GM12874 (cell line): ENCODE measurements around the gene AEN.

Source experiments
- TF ChIP-seq, protein P1 (sequence below): IDR thresholded peaks from 2 replicates; pipeline ENCODE4 v1.5.1; 2011; ENCODE audit warnings: low read depth, mild to moderate bottlenecking, control low read depth, low read length, moderate library complexity; ENCODE audit not compliant: insufficient read depth

AEN gene

GRCh38 chr15:88620995-88621772 lies at the start of gene AEN:
TSS of gene AEN (plus strand) at chr15:88621340. CDS start at chr15:88626210, 4,870 bp downstream.
- TF ChIP-seq, protein P1, sequence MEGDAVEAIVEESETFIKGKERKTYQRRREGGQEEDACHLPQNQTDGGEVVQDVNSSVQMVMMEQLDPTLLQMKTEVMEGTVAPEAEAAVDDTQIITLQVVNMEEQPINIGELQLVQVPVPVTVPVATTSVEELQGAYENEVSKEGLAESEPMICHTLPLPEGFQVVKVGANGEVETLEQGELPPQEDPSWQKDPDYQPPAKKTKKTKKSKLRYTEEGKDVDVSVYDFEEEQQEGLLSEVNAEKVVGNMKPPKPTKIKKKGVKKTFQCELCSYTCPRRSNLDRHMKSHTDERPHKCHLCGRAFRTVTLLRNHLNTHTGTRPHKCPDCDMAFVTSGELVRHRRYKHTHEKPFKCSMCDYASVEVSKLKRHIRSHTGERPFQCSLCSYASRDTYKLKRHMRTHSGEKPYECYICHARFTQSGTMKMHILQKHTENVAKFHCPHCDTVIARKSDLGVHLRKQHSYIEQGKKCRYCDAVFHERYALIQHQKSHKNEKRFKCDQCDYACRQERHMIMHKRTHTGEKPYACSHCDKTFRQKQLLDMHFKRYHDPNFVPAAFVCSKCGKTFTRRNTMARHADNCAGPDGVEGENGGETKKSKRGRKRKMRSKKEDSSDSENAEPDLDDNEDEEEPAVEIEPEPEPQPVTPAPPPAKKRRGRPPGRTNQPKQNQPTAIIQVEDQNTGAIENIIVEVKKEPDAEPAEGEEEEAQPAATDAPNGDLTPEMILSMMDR: no peak

- TF ChIP-seq, protein P1: no peak
Observed at GRCh38 chr15:88571852-88572259, 49.3 kb upstream of the AEN start.

DNA sequence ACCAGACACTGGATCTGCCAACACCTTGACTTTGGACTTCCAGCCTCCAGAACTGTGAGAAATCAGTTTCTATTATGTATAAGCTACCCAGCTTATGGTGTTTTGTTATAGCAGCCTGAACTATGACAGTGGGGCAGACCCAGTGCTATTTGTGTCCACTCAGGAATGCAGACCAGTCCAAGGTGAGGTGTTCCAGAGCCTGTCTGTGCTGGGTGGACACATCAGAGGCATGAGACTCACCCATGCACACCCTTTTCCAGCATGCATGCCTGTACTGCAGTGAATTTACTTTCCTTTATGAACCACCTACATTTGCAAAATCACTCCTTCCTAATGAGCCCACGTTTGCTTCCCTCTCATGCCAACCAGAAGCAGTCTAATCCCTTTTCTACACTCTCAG lies 47.1 kb upstream of the AEN start:
- TF ChIP-seq, protein P1: no peak

GRCh38 chr15:88574655-88575054 lies 46.5 kb upstream of the AEN start:
- TF ChIP-seq, protein P1: no peak

DNA sequence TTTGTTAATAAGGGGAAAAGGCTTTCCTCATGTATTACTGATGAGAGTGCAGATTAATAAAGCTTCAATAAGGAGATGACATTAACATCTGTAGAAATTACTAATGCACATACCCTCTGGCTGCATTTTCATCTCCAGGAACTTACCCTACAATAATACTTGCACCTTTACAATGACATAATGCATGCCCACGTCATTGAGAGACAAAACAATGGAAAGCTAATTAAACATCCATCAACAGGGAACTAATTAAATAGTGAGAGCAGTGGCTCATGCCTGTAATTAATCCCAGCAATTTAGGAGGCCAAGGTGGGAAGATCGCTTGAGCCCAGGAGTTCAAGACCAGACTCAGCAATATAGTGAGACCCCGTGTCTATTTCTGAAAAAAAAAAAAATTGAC lies 41.8 kb upstream of the AEN start:
- TF ChIP-seq, protein P1: no peak

- TF ChIP-seq, protein P1: no peak
Observed at GRCh38 chr15:88580532-88580931, 40.6 kb upstream of the AEN start.

DNA sequence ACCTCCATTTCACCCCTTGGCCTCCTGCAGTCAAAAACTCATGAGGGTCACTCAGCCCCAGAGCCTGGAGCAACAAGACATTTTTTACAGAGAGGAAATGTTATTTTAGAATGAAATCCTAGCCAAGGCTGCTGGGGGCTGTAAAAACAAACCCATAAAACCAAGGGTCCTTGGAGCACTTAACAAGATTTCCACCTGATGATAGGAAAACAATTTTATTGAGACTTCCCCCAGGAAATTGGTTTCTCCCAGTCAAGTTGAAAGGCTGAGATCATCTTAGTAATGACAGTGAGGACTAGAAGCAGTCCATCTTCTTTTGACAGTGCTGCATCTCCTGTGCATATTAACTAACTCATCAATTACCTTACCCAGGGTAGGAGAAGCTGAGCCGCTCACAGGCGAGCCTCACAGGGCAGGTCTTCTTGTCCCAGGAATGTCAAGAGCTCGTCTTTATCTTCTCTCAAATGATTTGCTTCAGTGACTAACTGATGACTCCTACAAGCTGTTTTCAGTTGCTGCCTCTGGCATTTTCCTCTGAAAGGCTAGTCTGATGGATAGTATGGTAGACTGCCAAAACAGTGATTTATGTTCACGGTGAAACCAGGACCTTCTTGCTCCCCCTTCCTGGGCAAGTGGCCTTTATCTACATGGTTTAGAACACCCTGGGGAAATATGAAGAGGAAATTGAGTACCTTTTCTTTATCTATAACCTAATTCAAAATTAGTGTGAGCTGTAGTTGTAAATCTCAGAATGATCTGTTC lies 34.6 kb upstream of the AEN start:
- TF ChIP-seq, protein P1: no peak
